ENCODE data around the gene USP32. TPM values are rescaled to one million over a fixed set of nuclear protein-coding genes. Genes with fewer than 3 reads are reported as not detected.

The USP32 gene
- total RNA-seq, 1 experiment from 2014 or later, result 103 TPM

DNA sequence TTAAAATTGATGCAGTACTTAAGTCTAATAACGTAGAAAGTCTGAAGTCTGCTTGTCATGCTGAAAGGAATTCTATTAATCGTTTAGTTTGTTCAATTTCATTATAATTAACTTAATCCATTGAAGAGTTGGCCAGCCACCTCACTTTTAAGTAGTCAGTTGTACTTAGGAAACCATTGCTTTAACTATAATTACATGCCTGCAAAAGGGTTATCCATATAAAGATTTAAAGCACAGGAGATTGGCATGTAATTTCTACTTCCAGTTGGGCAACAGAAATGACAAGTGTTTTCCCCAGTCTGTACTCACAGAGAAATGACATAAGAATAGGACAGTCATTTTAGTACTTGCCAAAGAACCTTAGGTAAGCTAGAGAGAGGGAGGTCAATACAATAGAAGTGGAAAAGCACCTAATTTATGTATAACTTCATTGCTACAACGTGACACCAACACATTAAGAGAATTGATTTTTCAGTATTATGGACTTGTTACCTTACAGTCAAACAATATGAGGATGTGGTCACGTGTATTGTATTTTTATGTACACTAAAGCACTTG, 3.7 kb upstream of the USP32 start (continued):
- TF ChIP-seq, protein P1, sequence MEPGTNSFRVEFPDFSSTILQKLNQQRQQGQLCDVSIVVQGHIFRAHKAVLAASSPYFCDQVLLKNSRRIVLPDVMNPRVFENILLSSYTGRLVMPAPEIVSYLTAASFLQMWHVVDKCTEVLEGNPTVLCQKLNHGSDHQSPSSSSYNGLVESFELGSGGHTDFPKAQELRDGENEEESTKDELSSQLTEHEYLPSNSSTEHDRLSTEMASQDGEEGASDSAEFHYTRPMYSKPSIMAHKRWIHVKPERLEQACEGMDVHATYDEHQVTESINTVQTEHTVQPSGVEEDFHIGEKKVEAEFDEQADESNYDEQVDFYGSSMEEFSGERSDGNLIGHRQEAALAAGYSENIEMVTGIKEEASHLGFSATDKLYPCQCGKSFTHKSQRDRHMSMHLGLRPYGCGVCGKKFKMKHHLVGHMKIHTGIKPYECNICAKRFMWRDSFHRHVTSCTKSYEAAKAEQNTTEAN (CRISPR knock-in tag; IDR thresholded peaks at IDR 0.05), result no peak
- TF ChIP-seq GTF2I (CRISPR knock-in tag; conservative IDR thresholded peaks at IDR 0.05), result no peak
- TF ChIP-seq ZNF423 (CRISPR knock-in tag; IDR thresholded peaks at IDR 0.05), result no peak
- no peak for TF ChIP-seq AFF4 (CRISPR knock-in tag; IDR thresholded peaks at IDR 0.05; ENCODE audit: borderline replicate concordance)
- TF ChIP-seq HMGA2 (CRISPR knock-in tag; IDR thresholded peaks at IDR 0.05), result no peak
- TF ChIP-seq CREM (CRISPR knock-in tag; IDR thresholded peaks at IDR 0.05), result no peak
- TF ChIP-seq NR1H2 (CRISPR knock-in tag; IDR thresholded peaks at IDR 0.05), result no peak

DNA sequence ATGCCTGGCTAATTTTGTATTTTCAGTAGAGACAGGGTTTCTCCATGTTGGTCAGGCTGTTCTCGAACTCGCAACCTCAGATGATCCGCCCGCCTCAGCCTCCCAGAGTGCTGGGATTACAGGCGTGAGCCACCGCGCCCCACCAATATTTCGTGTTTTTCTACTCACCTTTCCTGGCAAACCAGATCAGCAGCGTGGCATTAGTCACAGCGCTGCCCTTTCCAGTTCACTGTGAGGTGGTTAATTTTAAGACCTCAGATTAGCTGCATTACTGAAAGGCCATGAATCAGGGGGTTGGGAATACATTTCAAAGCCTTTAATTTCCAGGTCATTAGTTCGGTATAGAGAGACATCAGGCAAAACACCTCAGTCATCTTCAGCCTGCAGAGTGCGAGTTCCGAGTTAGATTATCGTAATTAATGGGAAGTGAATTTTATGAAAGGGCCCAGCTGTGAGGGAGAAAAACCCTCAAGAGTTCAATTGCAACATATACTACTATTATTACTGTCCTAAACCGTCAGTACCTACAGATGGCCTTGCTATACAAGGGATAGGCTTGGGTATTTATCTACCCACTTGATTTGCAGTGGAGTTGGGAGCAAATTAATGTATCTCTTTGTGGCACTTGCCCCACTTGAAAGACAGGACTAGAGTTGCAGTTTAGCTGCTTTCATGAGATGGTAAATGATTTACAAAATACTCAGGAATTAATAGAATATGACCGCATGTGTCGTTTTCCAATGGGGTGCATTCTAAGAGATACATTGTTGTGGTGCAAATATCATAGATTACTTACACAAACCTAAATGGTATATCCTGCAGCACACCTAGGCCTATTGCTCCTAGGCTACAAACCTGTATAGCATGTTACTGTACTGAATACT, 2.1 kb upstream of the USP32 start:
- ATAC-seq, result no peak
- Mint-ChIP-seq H3K27me3 (ENCODE audit: low read depth) (no peaks in the 10 kb centered on the region), H3K27ac (no peak overlapping the region; the same call in 1 of the 2 replicates), H3K9me3 (no peaks in the 10 kb centered on the region), H3K36me3 (no peaks in the 10 kb centered on the region), H3K4me3 (peak overlapping the region; percentile 98; the same call in 1 of the 2 replicates), H3K4me1 (peaks cover 29% of the 10 kb centered on the region)
- POLR2A ChIA-PET, result no interaction called here
- CTCF ChIA-PET, result no interaction called here
- no peak for DNase-seq (ENCODE audit: low spot score)
- no peak for TF ChIP-seq PRDM15 (CRISPR knock-in tag; IDR thresholded peaks at IDR 0.05)
- TF ChIP-seq SMAD3 (CRISPR knock-in tag; IDR thresholded peaks at IDR 0.05; ENCODE audit: borderline replicate concordance), result no peak
- no peak for TF ChIP-seq GRHL2 (CRISPR knock-in tag; IDR thresholded peaks at IDR 0.05; ENCODE audit: insufficient replicate concordance, severe bottlenecking)
- no peak for TF ChIP-seq ELF4 (CRISPR knock-in tag; IDR thresholded peaks at IDR 0.05; ENCODE audit: low read depth)
- TF ChIP-seq, protein P2, sequence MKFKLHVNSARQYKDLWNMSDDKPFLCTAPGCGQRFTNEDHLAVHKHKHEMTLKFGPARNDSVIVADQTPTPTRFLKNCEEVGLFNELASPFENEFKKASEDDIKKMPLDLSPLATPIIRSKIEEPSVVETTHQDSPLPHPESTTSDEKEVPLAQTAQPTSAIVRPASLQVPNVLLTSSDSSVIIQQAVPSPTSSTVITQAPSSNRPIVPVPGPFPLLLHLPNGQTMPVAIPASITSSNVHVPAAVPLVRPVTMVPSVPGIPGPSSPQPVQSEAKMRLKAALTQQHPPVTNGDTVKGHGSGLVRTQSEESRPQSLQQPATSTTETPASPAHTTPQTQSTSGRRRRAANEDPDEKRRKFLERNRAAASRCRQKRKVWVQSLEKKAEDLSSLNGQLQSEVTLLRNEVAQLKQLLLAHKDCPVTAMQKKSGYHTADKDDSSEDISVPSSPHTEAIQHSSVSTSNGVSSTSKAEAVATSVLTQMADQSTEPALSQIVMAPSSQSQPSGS (CRISPR knock-in tag; IDR thresholded peaks at IDR 0.05; ENCODE audit: borderline replicate concordance, low read depth), result no peak
- TF ChIP-seq, protein P3, sequence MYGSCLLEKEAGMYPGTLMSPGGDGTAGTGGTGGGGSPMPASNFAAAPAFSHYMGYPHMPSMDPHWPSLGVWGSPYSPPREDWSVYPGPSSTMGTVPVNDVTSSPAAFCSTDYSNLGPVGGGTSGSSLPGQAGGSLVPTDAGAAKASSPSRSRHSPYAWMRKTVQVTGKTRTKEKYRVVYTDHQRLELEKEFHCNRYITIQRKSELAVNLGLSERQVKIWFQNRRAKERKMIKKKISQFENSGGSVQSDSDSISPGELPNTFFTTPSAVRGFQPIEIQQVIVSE (CRISPR knock-in tag; IDR thresholded peaks at IDR 0.05; ENCODE audit: borderline replicate concordance), result no peak
- TF ChIP-seq NR3C1 (CRISPR knock-in tag; conservative IDR thresholded peaks at IDR 0.05; ENCODE audit: low read depth), result no peak
- no peak for TF ChIP-seq ZNF121 (CRISPR knock-in tag; IDR thresholded peaks at IDR 0.05)
- TF ChIP-seq NFYB (CRISPR knock-in tag; conservative IDR thresholded peaks at IDR 0.05; ENCODE audit: low read depth), result no peak
- TF ChIP-seq, protein P4, sequence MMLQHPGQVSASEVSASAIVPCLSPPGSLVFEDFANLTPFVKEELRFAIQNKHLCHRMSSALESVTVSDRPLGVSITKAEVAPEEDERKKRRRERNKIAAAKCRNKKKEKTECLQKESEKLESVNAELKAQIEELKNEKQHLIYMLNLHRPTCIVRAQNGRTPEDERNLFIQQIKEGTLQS (CRISPR knock-in tag; conservative IDR thresholded peaks at IDR 0.05), result no peak
- no peak for TF ChIP-seq FOXK1 (CRISPR knock-in tag; IDR thresholded peaks at IDR 0.05)
- no peak for TF ChIP-seq ETV6 (CRISPR knock-in tag; IDR thresholded peaks at IDR 0.05)
- TF ChIP-seq, protein P5, sequence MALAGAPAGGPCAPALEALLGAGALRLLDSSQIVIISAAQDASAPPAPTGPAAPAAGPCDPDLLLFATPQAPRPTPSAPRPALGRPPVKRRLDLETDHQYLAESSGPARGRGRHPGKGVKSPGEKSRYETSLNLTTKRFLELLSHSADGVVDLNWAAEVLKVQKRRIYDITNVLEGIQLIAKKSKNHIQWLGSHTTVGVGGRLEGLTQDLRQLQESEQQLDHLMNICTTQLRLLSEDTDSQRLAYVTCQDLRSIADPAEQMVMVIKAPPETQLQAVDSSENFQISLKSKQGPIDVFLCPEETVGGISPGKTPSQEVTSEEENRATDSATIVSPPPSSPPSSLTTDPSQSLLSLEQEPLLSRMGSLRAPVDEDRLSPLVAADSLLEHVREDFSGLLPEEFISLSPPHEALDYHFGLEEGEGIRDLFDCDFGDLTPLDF (CRISPR knock-in tag; IDR thresholded peaks at IDR 0.05), result no peak
- TF ChIP-seq IRF2 (CRISPR knock-in tag; IDR thresholded peaks at IDR 0.05; ENCODE audit: borderline replicate concordance, low read depth), result no peak
- no peak for TF ChIP-seq ZBTB21 (CRISPR knock-in tag; IDR thresholded peaks at IDR 0.05; ENCODE audit: borderline replicate concordance)
- TF ChIP-seq CREM (CRISPR knock-in tag; IDR thresholded peaks at IDR 0.05), result no peak
- no peak for TF ChIP-seq ZNF416 (CRISPR knock-in tag; IDR thresholded peaks at IDR 0.05)

Data from WTC11 (cell line).